CD4-positive, alpha-beta T cell treated with Interleukin-2 at 100 ng/mL for 4 hours (primary cell): ENCODE measurements around the gene SWSAP1.
"Not testable (repeated sequence)": the region's sequence is repeated elsewhere in the genome, so short reads cannot be mapped to it uniquely, and the experiment has no call there.

Experiments used
- DNase-seq: peaks from one replicate; pipeline ENCODE4 v3.0.0-alpha.2; 2020; ENCODE audit warnings: low spot score

SWSAP1 gene, protein sequence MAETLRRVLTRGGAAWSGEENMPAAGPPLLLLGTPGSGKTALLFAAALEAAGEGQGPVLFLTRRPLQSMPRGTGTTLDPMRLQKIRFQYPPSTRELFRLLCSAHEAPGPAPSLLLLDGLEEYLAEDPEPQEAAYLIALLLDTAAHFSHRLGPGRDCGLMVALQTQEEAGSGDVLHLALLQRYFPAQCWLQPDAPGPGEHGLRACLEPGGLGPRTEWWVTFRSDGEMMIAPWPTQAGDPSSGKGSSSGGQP

DNA sequence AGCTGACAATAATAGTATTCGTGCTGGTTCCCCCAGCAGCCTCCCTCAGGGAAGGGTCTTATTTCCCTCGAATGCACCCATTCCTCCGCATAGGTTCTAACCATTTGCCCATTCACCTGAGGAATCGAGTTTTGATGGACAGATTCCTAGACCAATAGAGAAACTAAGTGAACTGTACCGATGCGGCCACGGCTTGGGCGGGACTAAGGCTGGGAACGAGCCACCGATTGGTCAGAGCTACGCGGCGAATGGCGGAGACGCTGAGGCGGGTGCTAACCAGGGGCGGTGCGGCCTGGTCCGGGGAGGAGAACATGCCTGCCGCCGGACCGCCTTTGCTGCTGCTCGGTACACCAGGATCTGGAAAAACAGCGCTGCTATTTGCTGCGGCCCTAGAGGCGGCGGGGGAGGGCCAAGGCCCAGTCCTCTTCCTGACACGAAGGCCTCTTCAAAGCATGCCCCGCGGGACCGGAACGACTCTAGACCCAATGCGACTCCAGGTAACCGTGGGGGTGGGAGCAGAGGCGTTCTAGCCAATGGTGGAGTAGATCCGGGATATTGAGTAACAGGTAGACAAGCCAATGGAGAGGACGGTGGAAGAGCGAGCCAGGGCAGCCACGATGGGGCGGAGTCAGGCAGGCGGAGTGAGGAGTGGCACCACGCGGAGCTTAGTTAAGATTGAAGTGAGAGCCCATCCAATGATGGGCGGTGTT, at the start of gene SWSAP1:
Gene SWSAP1, plus strand, starts transcription at position 234 of the 710 bp plus-strand sequence. Its CDS starts 15 bp downstream, at position 249.
- DNase-seq = peak; percentile 99

GRCh38 chr19:11324748-11325389, 49.6 kb upstream of the SWSAP1 start:
- no peak for DNase-seq

- DNase-seq = no peak
Measured at GRCh38 chr19:11325544-11325943, 48.9 kb upstream of the SWSAP1 start.

GRCh38 chr19:11330127-11330526, 44.3 kb upstream of the SWSAP1 start:
- no peak for DNase-seq

DNA sequence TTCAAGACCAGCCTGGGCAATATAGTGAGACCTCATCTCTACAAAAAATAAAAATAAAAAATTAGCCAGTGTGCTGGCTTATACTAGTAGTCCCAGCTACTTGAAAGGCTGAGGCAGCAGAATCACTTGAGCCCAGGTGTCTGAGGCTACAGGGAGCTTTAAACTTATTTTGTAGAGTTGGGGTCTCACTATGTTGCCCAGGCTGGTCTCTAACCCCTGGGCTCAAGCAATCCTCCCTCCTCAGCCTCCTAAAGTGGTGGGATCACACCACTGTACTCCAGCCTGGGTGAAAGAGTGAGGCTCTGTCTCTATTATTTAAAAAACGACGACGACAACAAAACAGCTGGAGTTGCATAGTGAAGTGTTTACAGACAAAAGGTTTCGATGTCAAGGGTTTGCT, 43.0 kb upstream of the SWSAP1 start:
- DNase-seq = no peak

DNA sequence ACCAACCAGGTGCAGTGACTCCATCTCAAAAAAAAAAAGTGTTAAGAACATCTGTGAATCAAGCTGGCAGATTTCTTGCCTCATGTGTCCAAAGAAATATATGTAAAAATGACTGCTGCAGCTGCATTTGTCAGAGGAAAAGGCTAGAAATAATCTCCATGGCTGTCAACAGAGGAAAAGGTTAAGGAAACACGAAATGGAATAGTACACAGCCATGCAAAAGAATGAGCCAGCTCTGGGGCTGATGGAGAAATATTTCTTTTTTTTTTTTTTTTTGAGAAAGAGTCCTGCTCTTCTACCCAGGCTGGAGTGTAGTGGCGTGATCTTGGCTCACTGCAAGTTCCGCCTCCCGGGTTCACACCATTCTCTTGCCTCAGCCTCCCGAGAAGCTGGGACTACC, 41.6 kb upstream of the SWSAP1 start:
- no peak for DNase-seq

DNA sequence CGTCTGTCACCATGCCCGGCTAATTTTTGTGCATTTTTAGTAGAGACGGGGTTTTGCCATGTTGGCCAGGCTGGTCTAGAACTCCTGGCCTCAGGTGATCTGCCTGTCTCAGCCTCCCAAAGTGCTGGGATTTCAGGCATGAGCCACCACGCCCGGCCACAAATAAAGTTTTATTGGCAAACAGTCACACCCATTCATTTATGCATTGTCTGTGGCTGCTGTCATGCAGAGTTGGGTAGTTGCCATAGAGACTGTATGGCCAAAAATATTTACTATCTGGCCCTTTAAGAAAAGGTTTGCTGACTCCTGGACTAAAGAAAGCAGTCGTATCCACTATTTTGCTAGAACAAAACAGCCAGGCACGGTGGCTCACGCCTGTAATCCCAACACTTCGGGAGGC, 40.6 kb upstream of the SWSAP1 start:
- not testable (repeated sequence) for DNase-seq

DNA sequence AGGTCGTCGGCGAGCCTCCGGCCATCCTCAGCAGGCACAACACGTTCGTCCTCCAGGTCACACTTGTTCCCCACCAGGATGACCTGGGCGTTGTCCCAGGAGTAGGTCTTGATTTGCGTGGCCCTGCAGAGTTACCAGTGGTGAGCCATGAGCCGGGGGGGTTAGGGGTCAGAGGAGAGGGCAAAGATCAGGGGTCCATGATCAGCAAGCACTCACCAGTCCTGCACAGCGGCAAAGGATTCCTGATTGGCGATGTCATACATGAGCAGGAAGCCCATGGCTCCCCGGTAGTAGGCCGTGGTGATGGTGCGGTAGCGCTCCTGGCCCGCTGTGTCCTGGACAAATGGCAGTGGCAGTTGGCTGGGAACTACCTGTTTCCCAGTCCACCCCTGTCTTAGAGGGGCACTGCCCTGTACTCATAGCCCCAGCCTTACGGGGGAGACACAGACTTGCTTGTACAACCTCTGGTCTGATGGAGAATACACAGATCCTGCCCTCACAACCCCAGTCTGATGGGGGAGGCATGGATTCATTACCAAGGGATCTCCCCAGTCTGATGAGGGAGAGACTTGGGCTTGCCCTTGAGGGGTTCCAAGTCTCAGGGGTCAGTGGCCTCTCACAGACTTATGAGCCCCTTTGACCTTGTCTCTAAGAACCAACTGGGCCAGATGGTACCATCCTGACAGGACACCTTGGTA, 38.9 kb upstream of the SWSAP1 start:
- no peak for DNase-seq

DNA sequence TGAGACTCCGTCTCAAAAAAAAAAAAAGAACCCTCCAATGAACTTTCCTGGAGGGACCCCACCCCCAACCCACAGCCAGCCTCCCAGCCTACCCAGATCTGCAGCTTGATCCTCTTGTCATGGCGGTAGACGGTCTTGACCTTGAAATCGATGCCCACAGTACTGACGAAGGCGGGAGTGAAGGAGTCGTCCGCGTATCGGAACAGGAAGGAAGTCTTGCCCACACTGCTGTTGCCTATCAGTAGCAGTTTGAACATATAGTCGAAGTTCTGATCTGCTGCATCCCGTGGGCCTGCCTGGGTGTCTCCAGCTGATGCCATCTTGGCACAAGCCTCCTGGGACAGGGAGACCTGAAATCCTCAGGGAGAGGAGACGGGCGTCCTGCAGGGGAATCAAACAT, 37.4 kb upstream of the SWSAP1 start:
- no peak for DNase-seq

- no peak for DNase-seq
Measured at GRCh38 chr19:11338121-11338520, 36.3 kb upstream of the SWSAP1 start.

- no peak for DNase-seq
Measured at GRCh38 chr19:11338569-11339253, 35.8 kb upstream of the SWSAP1 start.

GRCh38 chr19:11339254-11340098, 35.0 kb upstream of the SWSAP1 start, which contains the start of gene RAB3D:
Gene RAB3D, minus strand, starts transcription at chr19:11339657. Its CDS starts 2,258 bp downstream, at chr19:11337399.
- DNase-seq = peak; percentile 77

GRCh38 chr19:11340099-11340467, 34.4 kb upstream of the SWSAP1 start:
- not testable (repeated sequence) for DNase-seq

GRCh38 chr19:11342429-11342828, 32.0 kb upstream of the SWSAP1 start:
- no peak for DNase-seq

GRCh38 chr19:11345122-11345803, 29.2 kb upstream of the SWSAP1 start:
- DNase-seq = no peak

GRCh38 chr19:11346104-11346940, 28.1 kb upstream of the SWSAP1 start, which contains the start of the genes CCDC159 and TMEM205:
Gene CCDC159, plus strand, starts transcription at chr19:11346519. Its CDS starts 88 bp downstream, at chr19:11346607.
Gene TMEM205, minus strand, starts transcription at chr19:11346268. Its CDS starts 649 bp downstream, at chr19:11345619.
- DNase-seq = peak; percentile 100

DNA sequence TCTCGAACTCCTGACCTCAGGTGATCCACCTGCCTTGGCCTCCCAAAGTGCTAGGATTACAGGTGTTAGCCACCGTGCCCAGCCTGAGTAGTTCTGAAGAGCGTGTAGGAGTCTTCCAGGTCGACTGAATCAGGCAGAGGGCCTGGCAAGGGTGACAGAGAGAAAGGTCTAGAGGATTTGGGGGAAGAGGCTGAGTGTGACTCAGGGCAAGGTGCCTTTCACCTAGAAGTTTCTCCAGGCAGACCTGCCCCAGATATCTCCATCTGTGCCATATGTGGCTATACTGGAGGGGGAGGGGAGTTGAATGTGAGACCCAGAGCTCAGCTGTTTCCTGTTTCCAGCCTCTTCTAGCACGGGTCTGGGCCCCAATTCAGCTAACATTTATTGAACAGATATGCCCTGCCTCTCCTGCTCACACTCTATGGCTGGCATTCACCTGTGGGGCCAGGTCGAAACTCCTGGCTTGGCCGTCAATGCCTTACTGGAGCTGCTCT, 26.9 kb upstream of the SWSAP1 start:
- DNase-seq = no peak

DNA sequence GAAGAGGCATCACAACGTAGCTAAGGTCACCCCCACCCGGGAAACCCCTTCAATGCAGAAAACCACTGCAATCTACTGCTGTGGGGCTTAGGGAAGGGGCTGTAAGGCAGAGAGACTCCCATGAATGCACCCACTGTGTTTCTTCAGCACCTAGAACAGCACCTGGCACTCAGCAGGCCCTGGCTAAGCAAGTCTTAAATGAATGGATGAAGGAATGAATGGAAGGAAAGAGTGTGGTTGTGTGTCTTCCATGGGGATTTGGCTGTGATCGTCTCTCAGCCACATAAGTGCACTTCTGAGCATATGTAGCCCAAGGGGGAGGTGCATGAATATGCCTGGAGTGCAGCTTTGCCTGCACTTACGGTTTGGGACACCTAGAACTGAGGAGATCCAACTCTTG, 25.3 kb upstream of the SWSAP1 start:
- DNase-seq = no peak

DNA sequence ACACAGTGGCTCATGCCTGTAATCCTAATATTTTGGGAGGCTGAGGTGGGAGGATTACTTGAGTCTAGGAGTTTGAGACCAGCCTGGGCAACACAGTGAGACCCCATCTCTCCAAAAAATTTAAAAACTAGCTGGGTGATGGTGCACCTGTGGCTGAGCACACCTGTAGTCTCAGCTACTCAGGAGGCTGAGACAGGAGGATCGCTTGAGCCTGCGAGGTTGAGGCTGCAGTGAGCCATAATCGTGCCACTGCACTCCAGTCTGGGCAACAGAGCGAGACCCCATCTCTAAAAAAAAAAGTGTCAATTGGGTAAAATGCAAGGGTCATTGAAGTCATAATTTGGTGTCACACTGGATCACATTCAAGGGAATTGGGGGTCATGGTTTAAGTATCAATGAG, 20.4 kb upstream of the SWSAP1 start:
- DNase-seq = not testable (repeated sequence)
